KMS-11 (cell line): ENCODE data around the gene ORM1.

ENCODE experiments used
- H2AFZ ChIP-seq: fragments of 200-600 bp; sonication (generic); 2 replicates; pipeline ENCODE4 v1.6.1; 2016; ENCODE audit warnings: antibody characterized with exemption, mixed run types, low read depth
- H3K27ac ChIP-seq: fragments of 200-600 bp; sonication (generic); 2 replicates; pipeline ENCODE4 v1.6.1; 2016; ENCODE audit warnings: mild to moderate bottlenecking, mixed run types
- H3K27me3 ChIP-seq: fragments of 200-600 bp; sonication (generic); 2 replicates; pipeline ENCODE4 v1.6.1; 2017; ENCODE audit warnings: mild to moderate bottlenecking, low read depth, mixed run types, moderate library complexity; ENCODE audit not compliant: insufficient read depth
- H3K36me3 ChIP-seq: fragments of 200-600 bp; sonication (generic); 2 replicates; pipeline ENCODE4 v1.6.1; 2017; ENCODE audit warnings: mild to moderate bottlenecking, mixed run types; ENCODE audit not compliant: insufficient read depth
- H3K4me1 ChIP-seq: fragments of 200-600 bp; sonication (generic); 2 replicates; pipeline ENCODE4 v1.6.1; 2016; ENCODE audit warnings: mild to moderate bottlenecking, low read depth, mixed run types; ENCODE audit not compliant: poor library complexity, severe bottlenecking
- H3K4me2 ChIP-seq: fragments of 200-600 bp; sonication (generic); 2 replicates; pipeline ENCODE4 v1.7.0; 2016; ENCODE audit warnings: mild to moderate bottlenecking, mixed run types
- H3K4me3 ChIP-seq: fragments of 200-600 bp; sonication (generic); IDR thresholded peaks from 2 replicates; pipeline ENCODE4 v1.6.1; 2017; ENCODE audit warnings: low read depth, low read length, mixed read lengths; ENCODE audit not compliant: insufficient read depth
- H3K79me2 ChIP-seq: fragments of 200-600 bp; sonication (generic); 2 replicates; pipeline ENCODE4 v1.6.1; 2016; ENCODE audit warnings: low read depth, mixed run types; ENCODE audit not compliant: insufficient read depth
- H3K9ac ChIP-seq: fragments of 200-600 bp; sonication (generic); 2 replicates; pipeline ENCODE4 v1.6.1; 2016; ENCODE audit warnings: mild to moderate bottlenecking, mixed run types
- H4K20me1 ChIP-seq: fragments of 200-600 bp; sonication (generic); 2 replicates; pipeline ENCODE4 v1.6.1; 2016; ENCODE audit warnings: mild to moderate bottlenecking, mixed run types; ENCODE audit not compliant: insufficient read depth
- TF ChIP-seq, protein P1 (sequence below): fragments of 200-600 bp; sonication (generic); conservative IDR thresholded peaks from 2 replicates; pipeline ENCODE4 v1.6.1; 2017; ENCODE audit warnings: low read depth, mild to moderate bottlenecking, antibody characterized with exemption, low read length, moderate library complexity, mixed read lengths

Gene ORM1

DNA sequence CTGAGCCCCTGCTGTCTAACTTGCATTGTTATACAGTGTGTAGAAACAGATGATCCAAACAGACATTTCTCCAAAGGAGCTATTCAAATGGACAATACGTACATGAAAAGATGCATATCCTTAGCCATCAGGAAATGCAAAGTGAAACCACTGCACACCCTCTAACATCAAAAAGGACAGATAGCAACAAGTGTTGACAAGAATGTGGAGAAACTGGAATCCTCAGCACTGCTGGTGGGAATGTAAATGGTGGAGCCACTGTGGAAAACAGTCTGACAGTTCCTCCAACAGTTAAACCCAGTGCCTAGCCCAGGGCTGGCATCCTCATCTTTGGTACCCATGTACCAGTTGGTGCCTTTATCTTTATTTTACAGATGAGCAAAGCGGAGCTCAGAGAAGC is 15.3 kb downstream of the ORM1 start:
- TF ChIP-seq, protein P1, sequence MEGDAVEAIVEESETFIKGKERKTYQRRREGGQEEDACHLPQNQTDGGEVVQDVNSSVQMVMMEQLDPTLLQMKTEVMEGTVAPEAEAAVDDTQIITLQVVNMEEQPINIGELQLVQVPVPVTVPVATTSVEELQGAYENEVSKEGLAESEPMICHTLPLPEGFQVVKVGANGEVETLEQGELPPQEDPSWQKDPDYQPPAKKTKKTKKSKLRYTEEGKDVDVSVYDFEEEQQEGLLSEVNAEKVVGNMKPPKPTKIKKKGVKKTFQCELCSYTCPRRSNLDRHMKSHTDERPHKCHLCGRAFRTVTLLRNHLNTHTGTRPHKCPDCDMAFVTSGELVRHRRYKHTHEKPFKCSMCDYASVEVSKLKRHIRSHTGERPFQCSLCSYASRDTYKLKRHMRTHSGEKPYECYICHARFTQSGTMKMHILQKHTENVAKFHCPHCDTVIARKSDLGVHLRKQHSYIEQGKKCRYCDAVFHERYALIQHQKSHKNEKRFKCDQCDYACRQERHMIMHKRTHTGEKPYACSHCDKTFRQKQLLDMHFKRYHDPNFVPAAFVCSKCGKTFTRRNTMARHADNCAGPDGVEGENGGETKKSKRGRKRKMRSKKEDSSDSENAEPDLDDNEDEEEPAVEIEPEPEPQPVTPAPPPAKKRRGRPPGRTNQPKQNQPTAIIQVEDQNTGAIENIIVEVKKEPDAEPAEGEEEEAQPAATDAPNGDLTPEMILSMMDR = no peak
- H3K27me3 ChIP-seq = no peaks in the 10 kb centered on the region
- H3K79me2 ChIP-seq = no peaks in the 10 kb centered on the region
- H3K36me3 ChIP-seq = 0 out of 2 replicates have a peak, but pooled peaks cover 2% of the 10 kb centered on the region
- no peak overlapping the region for H3K27ac ChIP-seq
- H3K9ac ChIP-seq = no peak overlapping the region
- no peak overlapping the region for H2AFZ ChIP-seq
- H4K20me1 ChIP-seq = no peaks in the 10 kb centered on the region
- H3K4me2 ChIP-seq = no peak overlapping the region
- no peaks in the 10 kb centered on the region for H3K4me1 ChIP-seq
- H3K4me3 ChIP-seq = no peak overlapping the region

- H3K36me3 ChIP-seq = 0 out of 2 replicates have a peak, but pooled peaks cover 3% of the 10 kb centered on the region
- H4K20me1 ChIP-seq = no peaks in the 10 kb centered on the region
- H3K4me2 ChIP-seq = no peak overlapping the region
Measured at GRCh38 chr9:114339130-114339908, 16.4 kb downstream of the ORM1 start.

DNA sequence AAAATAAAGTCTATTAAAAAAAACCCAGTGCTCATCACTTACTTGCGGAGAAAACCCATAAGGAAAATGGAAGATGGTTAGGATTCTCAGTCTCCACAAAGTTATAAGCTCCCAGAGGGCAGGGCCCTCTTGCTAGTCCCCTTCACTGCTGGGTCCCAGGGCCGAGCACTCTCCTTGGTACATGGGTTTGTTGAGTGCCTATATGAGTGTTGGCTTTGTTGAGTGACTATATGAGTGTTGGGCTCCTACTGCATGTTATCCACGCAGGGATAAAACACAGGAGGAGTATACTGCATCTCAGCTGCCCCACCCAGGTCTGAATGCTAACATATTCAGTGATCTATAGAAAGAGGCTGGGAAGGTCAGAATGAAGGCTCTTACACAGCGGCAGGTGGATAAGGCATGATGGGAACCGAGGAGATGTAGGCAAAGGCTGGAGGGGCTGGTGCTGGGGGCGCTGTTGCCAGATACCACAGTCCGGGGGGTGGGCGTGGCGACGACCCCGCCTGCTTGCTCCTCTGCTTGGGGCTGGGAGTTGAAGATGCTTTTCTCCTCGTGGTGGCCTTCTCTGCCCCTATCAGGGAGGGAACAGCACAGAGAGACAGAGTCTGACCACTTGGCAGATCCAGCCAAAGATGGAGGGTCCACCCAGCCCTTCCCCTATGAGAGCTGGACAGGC is 18.4 kb downstream of the ORM1 start:
- no peak overlapping the region for H3K4me3 ChIP-seq
- H4K20me1 ChIP-seq = no peaks in the 10 kb centered on the region
- H3K9ac ChIP-seq = no peak overlapping the region
- TF ChIP-seq, protein P1 = no peak
- H3K27me3 ChIP-seq = no peaks in the 10 kb centered on the region
- no peaks in the 10 kb centered on the region for H3K79me2 ChIP-seq
- no peak overlapping the region for H2AFZ ChIP-seq
- H3K27ac ChIP-seq = no peak overlapping the region
- H3K4me2 ChIP-seq = no peak overlapping the region
- no peaks in the 10 kb centered on the region for H3K4me1 ChIP-seq
- peaks cover 5% of the 10 kb centered on the region; the same call in 1 of the 2 replicates for H3K36me3 ChIP-seq

More at GRCh38 chr9:114339130-114339908, 16.4 kb downstream of the ORM1 start:
- no peak overlapping the region for H3K4me3 ChIP-seq
- no peak overlapping the region for H3K27ac ChIP-seq
- H3K9ac ChIP-seq = no peak overlapping the region
- TF ChIP-seq, protein P1 = peak; percentile 81
- no peak overlapping the region for H2AFZ ChIP-seq
- H3K4me1 ChIP-seq = no peaks in the 10 kb centered on the region
- H3K79me2 ChIP-seq = no peaks in the 10 kb centered on the region
- H3K27me3 ChIP-seq = no peaks in the 10 kb centered on the region

DNA sequence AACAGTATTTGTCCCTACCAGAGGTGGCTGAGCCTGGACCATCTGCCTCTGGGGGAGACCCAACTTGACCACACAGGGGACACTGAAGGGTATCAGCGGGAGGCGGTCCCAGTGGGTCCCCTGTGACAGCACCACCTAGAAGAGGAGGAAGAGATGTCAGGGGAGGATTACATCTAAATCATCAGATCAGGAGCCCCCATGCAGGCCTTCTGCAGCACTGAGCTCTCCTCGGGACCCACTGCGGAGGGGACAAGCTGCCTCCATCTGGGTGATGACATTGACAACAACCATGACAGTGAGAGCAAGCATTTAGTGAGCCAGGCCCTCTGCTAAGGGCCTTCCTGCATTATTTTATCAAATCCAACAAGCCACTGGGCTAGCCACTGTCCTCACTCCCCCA is 19.1 kb downstream of the ORM1 start:
- no peak overlapping the region for H2AFZ ChIP-seq
- H3K4me2 ChIP-seq = no peak overlapping the region
- H4K20me1 ChIP-seq = no peaks in the 10 kb centered on the region
- H3K27ac ChIP-seq = no peak overlapping the region
- H3K27me3 ChIP-seq = no peaks in the 10 kb centered on the region
- no peak overlapping the region for H3K4me3 ChIP-seq
- peaks cover 12% of the 10 kb centered on the region; the same call in 1 of the 2 replicates for H3K36me3 ChIP-seq
- H3K4me1 ChIP-seq = no peaks in the 10 kb centered on the region
- H3K79me2 ChIP-seq = no peaks in the 10 kb centered on the region
- no peak overlapping the region for H3K9ac ChIP-seq
- TF ChIP-seq, protein P1 = no peak
